OCI-LY7 (cell line): Measurements from ENCODE around the gene SCN3A. TPM values are rescaled to one million over a fixed set of nuclear protein-coding genes. Genes with fewer than 3 reads are reported as not detected.

Source experiments
- BruUV-seq: library from RNA; stranded (reverse); fragments of 400-500 nt; replicated peaks from 2 replicates; lab custom pipeline; 2021; lab: Mats Ljungman, UMichigan
- CTCF ChIA-PET: fragments of 300-600 bp; sonication (Branson Sonifier 250); formaldehyde crosslinking; loops from one replicate; lab custom pipeline; 2022; ENCODE audit warnings: antibody characterized with exemption; ENCODE audit not compliant: unreplicated experiment; lab: Charles Lee
- POLR2A ChIA-PET: fragments of 300-600 bp; sonication (Branson Sonifier 250); formaldehyde crosslinking; loops from one replicate; lab custom pipeline; 2022; ENCODE audit warnings: antibody characterized with exemption; lab: Charles Lee
- DNase-seq: peaks from one replicate; pipeline ENCODE4 v3.0.0-alpha.2; 2015; ENCODE audit warnings: low spot score
- H2AFZ ChIP-seq: fragments of 200-600 bp; sonication (generic), shearing (Covaris generic); 2 replicates; pipeline ENCODE4 v1.6.1; 2014; ENCODE audit warnings: mild to moderate bottlenecking, antibody characterized with exemption, low read length, moderate library complexity
- H3K27ac ChIP-seq: fragments of 200-600 bp; sonication (generic); 2 replicates; pipeline ENCODE4 v1.5.1; 2014; ENCODE audit warnings: mixed run types, low read depth, mild to moderate bottlenecking, moderate library complexity, low read length, inconsistent platforms; ENCODE audit not compliant: poor library complexity, severe bottlenecking
- H3K36me3 ChIP-seq: fragments of 200-600 bp; sonication (generic); 2 replicates; pipeline ENCODE4 v1.6.1; 2014; ENCODE audit warnings: mild to moderate bottlenecking, antibody characterized with exemption, low read length, moderate library complexity, mixed read lengths; ENCODE audit not compliant: insufficient read depth
- H3K4me1 ChIP-seq: fragments of 200-600 bp; sonication (generic); 2 replicates; pipeline ENCODE4 v1.5.1; 2014; ENCODE audit warnings: mild to moderate bottlenecking, low read length; ENCODE audit not compliant: insufficient read depth, poor library complexity, severe bottlenecking
- H3K4me2 ChIP-seq: fragments of 200-600 bp; sonication (generic); 2 replicates; pipeline ENCODE4 v1.6.1; 2014; ENCODE audit warnings: mild to moderate bottlenecking, low read length
- H3K4me3 ChIP-seq: fragments of 200-600 bp; sonication (generic); 2 replicates; pipeline ENCODE4 v1.5.1; 2014; ENCODE audit warnings: mild to moderate bottlenecking, low read depth, low read length; ENCODE audit not compliant: poor library complexity, severe bottlenecking
- H3K79me2 ChIP-seq: fragments of 200-600 bp; sonication (generic); 2 replicates; pipeline ENCODE4 v1.6.1; 2016; ENCODE audit warnings: low read depth, mild to moderate bottlenecking, low read length, moderate library complexity, mixed read lengths; ENCODE audit not compliant: insufficient read depth
- H3K9me2 ChIP-seq: fragments of 200-600 bp; sonication (generic); 2 replicates; pipeline ENCODE4 v1.6.1; 2016; ENCODE audit warnings: mild to moderate bottlenecking, low read length, mixed read lengths; ENCODE audit not compliant: insufficient read depth
- H3K9me3 ChIP-seq: fragments of 200-600 bp; sonication (generic); 2 replicates; pipeline ENCODE4 v1.6.1; 2014; ENCODE audit warnings: mild to moderate bottlenecking, mixed run types, low read length, mixed read lengths
- H4K20me1 ChIP-seq: fragments of 200-600 bp; sonication (generic); 2 replicates; pipeline ENCODE4 v1.6.1; 2014; ENCODE audit warnings: mild to moderate bottlenecking, antibody characterized with exemption, low read length, moderate library complexity, mixed read lengths; ENCODE audit not compliant: insufficient read depth
- CTCF ChIP-seq: fragments of 200-600 bp; sonication (generic); conservative IDR thresholded peaks from 2 replicates; pipeline ENCODE4 v1.5.1; 2014; ENCODE audit warnings: mild to moderate bottlenecking, antibody characterized with exemption, low read length, moderate library complexity, mixed read lengths
- EZH2phosphoT487 ChIP-seq: fragments of 200-600 bp; sonication (generic); IDR thresholded peaks from 2 replicates; pipeline ENCODE4 v1.6.1; 2018; ENCODE audit warnings: low read depth, borderline replicate concordance, mild to moderate bottlenecking, mixed run types, antibody characterized with exemption, low read length, moderate library complexity, mixed read lengths
- intact Hi-C: fragments of 100-400 bp; cut with micrococcal nuclease; formaldehyde crosslinking; loops from one replicate; pipeline ENCODE4 v1.10.0; 2022; ENCODE audit not compliant: unreplicated experiment
- total RNA-seq, 2 experiments: library from RNA; depleted of rRNA in 1 of 2; stranded (reverse); fragments of >200 nt in 1 of 2; shearing (Covaris generic) in 1 of 2; gene quantifications; 2 replicates each; pipeline ENCODE4 v1.2.3, GENCODE V29; 2014 to 2022

SCN3A gene
- total RNA-seq, 2 experiments from 2014 or later = 7.1 to 8.0 TPM

GRCh38 chr2:165238295-165238694, 34.4 kb upstream of the SCN3A start:
- Histone ChIP-seq H3K79me2 (no peaks in the 10 kb centered on the region), H3K4me2 (no peak overlapping the region), H3K9me2 (no peaks in the 10 kb centered on the region), H3K4me3 (no peak overlapping the region), H3K4me1 (no peaks in the 10 kb centered on the region), H3K36me3 (no peaks in the 10 kb centered on the region), H3K27ac (no peak overlapping the region), H3K9me3 (no peaks in the 10 kb centered on the region), H2AFZ (no peak overlapping the region), H4K20me1 (no peaks in the 10 kb centered on the region)
- TF ChIP-seq CTCF (no peak), EZH2phosphoT487 (no peak)
- ChIA-PET POLR2A (interaction anchor here (0.7 kb wide), 1 partner anchor 620 kb away, joined by 3 read pairs; no protein-coding TSS in a partner anchor), CTCF (no interaction called here)
- intact Hi-C loops = loop anchor here (5.0 kb wide), 1 partner anchor 54 kb away; no protein-coding TSS in a partner anchor
- DNase-seq = peak; percentile 23
- no TSS peak for BruUV-seq

GRCh38 chr2:165237056-165237455, 33.2 kb upstream of the SCN3A start:
- no peaks in the 10 kb centered on the region for H4K20me1 ChIP-seq
- no TSS peak for BruUV-seq
- POLR2A ChIA-PET = no interaction called here
- H3K4me3 ChIP-seq = no peak overlapping the region
- TF ChIP-seq EZH2phosphoT487 = no peak
- no peak for TF ChIP-seq CTCF
- no peak for DNase-seq
- no peaks in the 10 kb centered on the region for H3K4me1 ChIP-seq
- no peaks in the 10 kb centered on the region for H3K36me3 ChIP-seq
- intact Hi-C loops = loop anchor here (5.0 kb wide), 1 partner anchor 55 kb away; no protein-coding TSS in a partner anchor
- no peak overlapping the region for H2AFZ ChIP-seq
- no peak overlapping the region for H3K4me2 ChIP-seq
- H3K79me2 ChIP-seq = no peaks in the 10 kb centered on the region
- no peaks in the 10 kb centered on the region for H3K9me3 ChIP-seq
- no peaks in the 10 kb centered on the region for H3K9me2 ChIP-seq
- CTCF ChIA-PET = no interaction called here
- H3K27ac ChIP-seq = no peak overlapping the region

GRCh38 chr2:165227571-165227970, 23.7 kb upstream of the SCN3A start:
- BruUV-seq = no TSS peak
- Histone ChIP-seq H4K20me1 (no peaks in the 10 kb centered on the region), H3K4me2 (no peak overlapping the region), H3K9me3 (no peaks in the 10 kb centered on the region), H3K9me2 (no peaks in the 10 kb centered on the region), H3K79me2 (no peaks in the 10 kb centered on the region), H2AFZ (no peak overlapping the region), H3K4me1 (no peaks in the 10 kb centered on the region), H3K4me3 (no peak overlapping the region), H3K27ac (no peak overlapping the region), H3K36me3 (no peaks in the 10 kb centered on the region)
- TF ChIP-seq EZH2phosphoT487 (no peak), CTCF (no peak)
- CTCF ChIA-PET = no interaction called here
- POLR2A ChIA-PET = interaction anchor here (0.6 kb wide), 1 partner anchor 733 kb away, joined by 3 read pairs; no protein-coding TSS in a partner anchor
- intact Hi-C loops = no loop called here
- DNase-seq = no peak
